ENCODE measurements around the gene JMJD1C.

The JMJD1C gene

GRCh38 chr10:63437116-63437949 is 28.4 kb downstream of the JMJD1C start:
- no peak for FAIRE-seq

- FAIRE-seq = no peak
These were observed 29.6 kb downstream of the JMJD1C start for GRCh38 chr10:63436225-63436624.

GRCh38 chr10:63434866-63435854 is 30.6 kb downstream of the JMJD1C start:
- FAIRE-seq = no peak

- FAIRE-seq = no peak
These were observed 33.6 kb downstream of the JMJD1C start for GRCh38 chr10:63431962-63432797.

GRCh38 chr10:63430999-63431356 is 34.8 kb downstream of the JMJD1C start:
- no peak for FAIRE-seq

- FAIRE-seq = no peak
These were observed 35.4 kb downstream of the JMJD1C start for GRCh38 chr10:63430091-63430998.

- FAIRE-seq = no peak
These were observed 36.5 kb downstream of the JMJD1C start for GRCh38 chr10:63429281-63429680.

GRCh38 chr10:63427013-63427412 is 38.8 kb downstream of the JMJD1C start:
- FAIRE-seq = no peak

GRCh38 chr10:63425512-63425911 is 40.3 kb downstream of the JMJD1C start:
- FAIRE-seq = no peak

GRCh38 chr10:63424576-63424975 is 41.2 kb downstream of the JMJD1C start:
- no peak for FAIRE-seq

- no peak for FAIRE-seq
These were observed 42.3 kb downstream of the JMJD1C start for GRCh38 chr10:63423494-63423893.

- FAIRE-seq = no peak
These were observed 44.2 kb downstream of the JMJD1C start for GRCh38 chr10:63421591-63421990.

GRCh38 chr10:63416376-63416775 is 49.4 kb downstream of the JMJD1C start:
- no peak for FAIRE-seq

- peak; percentile 34 for FAIRE-seq
These were observed 50.0 kb downstream of the JMJD1C start for GRCh38 chr10:63415640-63416244.

GRCh38 chr10:63414481-63415260 is 51.1 kb downstream of the JMJD1C start:
- no peak for FAIRE-seq

- FAIRE-seq = no peak
These were observed 52.3 kb downstream of the JMJD1C start for GRCh38 chr10:63413429-63413828.

- no peak for FAIRE-seq
These were observed 53.5 kb downstream of the JMJD1C start for GRCh38 chr10:63412304-63412703.

- FAIRE-seq = no peak
These were observed 55.1 kb downstream of the JMJD1C start for GRCh38 chr10:63410633-63411032.

GRCh38 chr10:63409465-63410027 is 56.2 kb downstream of the JMJD1C start:
- no peak for FAIRE-seq

GRCh38 chr10:63407136-63407662 is 58.6 kb downstream of the JMJD1C start:
- FAIRE-seq = no peak

Measured in G401.6 (cell line).